ENCODE measurements around the gene MAP2.
A peak's percentile ranks its signal among the peaks of the same experiment; 100 is the strongest.

Gene MAP2

GRCh38 chr2:209469481-209469880 lies 45.6 kb downstream of the MAP2 start:
- POLR2A ChIA-PET (ENCODE audit: low non-redundant PET): no interaction called here
- CTCF ChIA-PET: no interaction called here
- DNase-seq (ENCODE audit: low spot score): no peak
- TF ChIP-seq, protein P1, sequence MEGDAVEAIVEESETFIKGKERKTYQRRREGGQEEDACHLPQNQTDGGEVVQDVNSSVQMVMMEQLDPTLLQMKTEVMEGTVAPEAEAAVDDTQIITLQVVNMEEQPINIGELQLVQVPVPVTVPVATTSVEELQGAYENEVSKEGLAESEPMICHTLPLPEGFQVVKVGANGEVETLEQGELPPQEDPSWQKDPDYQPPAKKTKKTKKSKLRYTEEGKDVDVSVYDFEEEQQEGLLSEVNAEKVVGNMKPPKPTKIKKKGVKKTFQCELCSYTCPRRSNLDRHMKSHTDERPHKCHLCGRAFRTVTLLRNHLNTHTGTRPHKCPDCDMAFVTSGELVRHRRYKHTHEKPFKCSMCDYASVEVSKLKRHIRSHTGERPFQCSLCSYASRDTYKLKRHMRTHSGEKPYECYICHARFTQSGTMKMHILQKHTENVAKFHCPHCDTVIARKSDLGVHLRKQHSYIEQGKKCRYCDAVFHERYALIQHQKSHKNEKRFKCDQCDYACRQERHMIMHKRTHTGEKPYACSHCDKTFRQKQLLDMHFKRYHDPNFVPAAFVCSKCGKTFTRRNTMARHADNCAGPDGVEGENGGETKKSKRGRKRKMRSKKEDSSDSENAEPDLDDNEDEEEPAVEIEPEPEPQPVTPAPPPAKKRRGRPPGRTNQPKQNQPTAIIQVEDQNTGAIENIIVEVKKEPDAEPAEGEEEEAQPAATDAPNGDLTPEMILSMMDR (conservative IDR thresholded peaks at IDR 0.05; ENCODE audit: low read depth): no peak
- no peak overlapping the region for H3K27ac ChIP-seq

DNA sequence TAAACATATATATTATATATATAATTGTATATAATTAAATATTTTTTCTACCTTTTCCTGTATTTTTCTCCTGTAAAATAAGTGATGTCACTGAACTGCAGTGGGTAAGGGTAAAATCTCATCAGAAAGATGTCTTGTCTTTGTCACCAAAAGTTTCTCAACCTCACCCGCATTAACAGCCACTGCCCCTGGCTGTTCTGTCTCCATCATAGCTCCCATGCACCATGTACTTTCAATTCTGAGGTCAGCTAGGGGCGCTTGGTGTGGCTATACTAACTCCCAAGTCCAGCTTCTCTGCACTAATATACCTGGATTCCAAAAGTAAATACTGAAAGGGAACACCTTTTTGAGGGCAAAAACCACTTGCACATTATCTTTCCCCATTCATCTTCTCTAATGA lies 46.6 kb downstream of the MAP2 start:
- no peak overlapping the region for H3K27ac ChIP-seq
- TF ChIP-seq, protein P1 (conservative IDR thresholded peaks at IDR 0.05; ENCODE audit: low read depth): no peak
- CTCF ChIA-PET: no interaction called here

DNA sequence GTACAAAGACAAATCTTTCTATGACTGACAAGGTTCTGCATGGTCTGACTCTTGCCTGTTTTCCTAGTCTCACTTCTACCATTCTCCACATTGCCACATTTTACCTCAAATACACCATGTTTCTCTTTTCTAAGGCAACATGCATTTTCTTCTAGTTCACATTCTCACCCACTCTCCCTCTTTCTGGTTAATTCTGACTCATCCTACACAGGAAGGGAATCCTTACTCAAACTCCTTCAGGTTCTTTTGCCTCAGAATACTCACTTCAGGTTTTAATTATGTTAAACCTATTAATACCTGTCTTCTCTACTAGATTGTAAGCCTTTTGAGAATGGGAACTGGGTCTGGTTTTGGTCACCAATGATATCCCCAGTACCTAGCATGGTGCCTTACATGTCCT lies 47.2 kb downstream of the MAP2 start:
- no peak for DNase-seq (ENCODE audit: low spot score)
- CTCF ChIA-PET: no interaction called here
- POLR2A ChIA-PET (ENCODE audit: low non-redundant PET): no interaction called here
- H3K27ac ChIP-seq: no peak overlapping the region
- TF ChIP-seq, protein P1 (conservative IDR thresholded peaks at IDR 0.05; ENCODE audit: low read depth): no peak

More for the DNA sequence above, 46.6 kb downstream of the MAP2 start:
- no peak for DNase-seq (ENCODE audit: low spot score)
- POLR2A ChIA-PET (ENCODE audit: low non-redundant PET): no interaction called here

- POLR2A ChIA-PET (ENCODE audit: low non-redundant PET): no interaction called here
- H3K27ac ChIP-seq: no peak overlapping the region
- DNase-seq (ENCODE audit: low spot score): no peak
Measured at GRCh38 chr2:209472112-209472832, 48.4 kb downstream of the MAP2 start.

DNA sequence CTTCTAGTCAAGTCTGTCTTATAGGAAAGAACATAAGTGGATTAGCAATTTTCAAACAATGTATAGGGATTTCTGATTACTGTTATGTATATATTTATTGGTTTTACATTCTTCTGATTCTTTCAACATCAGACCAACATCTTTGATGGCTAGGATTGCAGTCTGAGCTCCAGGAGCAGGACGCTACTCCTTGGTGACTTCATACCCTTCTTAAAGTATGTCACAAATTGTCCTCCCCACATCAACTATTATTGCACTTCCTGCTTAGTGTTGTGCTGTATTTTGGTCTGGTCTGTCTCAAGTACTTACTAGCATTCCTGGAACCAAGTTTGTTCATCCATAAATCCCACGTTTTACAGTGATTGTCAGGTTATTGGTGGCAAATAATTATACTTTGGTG lies 49.0 kb downstream of the MAP2 start:
- TF ChIP-seq, protein P1 (conservative IDR thresholded peaks at IDR 0.05; ENCODE audit: low read depth): no peak
- ChIA-PET POLR2A (ENCODE audit: low non-redundant PET) (no interaction called here), CTCF (no interaction called here)
- no peak overlapping the region for H3K27ac ChIP-seq
- DNase-seq (ENCODE audit: low spot score): no peak

More at GRCh38 chr2:209472112-209472832, 48.4 kb downstream of the MAP2 start:
- TF ChIP-seq, protein P1 (conservative IDR thresholded peaks at IDR 0.05; ENCODE audit: low read depth): no peak
- CTCF ChIA-PET: no interaction called here

- POLR2A ChIA-PET (ENCODE audit: low non-redundant PET): no interaction called here
- TF ChIP-seq, protein P1 (conservative IDR thresholded peaks at IDR 0.05; ENCODE audit: low read depth): no peak
- CTCF ChIA-PET: interaction anchor here (0.6 to 1.3 kb wide), 2 partner anchors 50 to 720 kb away, joined by 3 to 5 read pairs; partner anchors contain the start of gene MAP2
- peak; percentile 68 for DNase-seq (ENCODE audit: low spot score)
- no peak overlapping the region for H3K27ac ChIP-seq
Measured at GRCh38 chr2:209473930-209474419, 50.1 kb downstream of the MAP2 start.

All from RWPE1 (cell line).